GM23248 (cell line): Measurements from ENCODE around the gene KIF16B. TPM values are rescaled to one million over a fixed set of nuclear protein-coding genes. Genes with fewer than 3 reads are reported as not detected.

Experiments used
- DNase-seq: peaks from one replicate; pipeline ENCODE4 v3.0.0-alpha.2; 2015
- H2AFZ ChIP-seq: fragments of 200-600 bp; sonication (generic); 2 replicates; pipeline ENCODE4 v1.6.1; 2016; ENCODE audit warnings: antibody characterized with exemption
- H3F3A ChIP-seq: fragments of 200-600 bp; sonication (generic); 2 replicates; pipeline ENCODE4 v1.6.1; 2016; ENCODE audit warnings: mild to moderate bottlenecking, antibody characterized with exemption, mixed run types; ENCODE audit not compliant: insufficient read depth
- H3K27ac ChIP-seq: fragments of 200-600 bp; sonication (generic); 2 replicates; pipeline ENCODE4 v1.5.1; 2016; ENCODE audit warnings: mild to moderate bottlenecking
- H3K27me3 ChIP-seq: fragments of 200-600 bp; sonication (generic); replicated peaks from 2 replicates; pipeline ENCODE4 v1.6.1; 2016; ENCODE audit warnings: mild to moderate bottlenecking; ENCODE audit not compliant: insufficient read depth
- H3K36me3 ChIP-seq: fragments of 200-600 bp; sonication (generic); 2 replicates; pipeline ENCODE4 v1.6.1; 2016; ENCODE audit warnings: low read depth, mild to moderate bottlenecking
- H3K4me1 ChIP-seq: fragments of 200-600 bp; sonication (generic); 2 replicates; pipeline ENCODE4 v1.6.1; 2016; ENCODE audit warnings: mild to moderate bottlenecking; ENCODE audit not compliant: insufficient read depth
- H3K4me2 ChIP-seq: fragments of 200-600 bp; sonication (generic); one replicate; pipeline ENCODE4 v1.6.1; 2016; ENCODE audit warnings: mild to moderate bottlenecking; ENCODE audit not compliant: unreplicated experiment
- H3K4me3 ChIP-seq: fragments of 200-600 bp; sonication (generic); 2 replicates; pipeline ENCODE4 v1.5.1; 2016; ENCODE audit warnings: mild to moderate bottlenecking
- H3K79me2 ChIP-seq: fragments of 200-600 bp; sonication (generic); 2 replicates; pipeline ENCODE4 v1.6.1; 2016; ENCODE audit warnings: mild to moderate bottlenecking; ENCODE audit not compliant: insufficient read depth
- H3K9ac ChIP-seq: fragments of 200-600 bp; sonication (generic); 2 replicates; pipeline ENCODE4 v1.6.1; 2016; ENCODE audit warnings: mild to moderate bottlenecking
- H3K9me2 ChIP-seq: fragments of 200-600 bp; sonication (generic); 2 replicates; pipeline ENCODE4 v1.6.1; 2016; ENCODE audit warnings: mixed run types, mild to moderate bottlenecking, moderate library complexity; ENCODE audit not compliant: insufficient read depth
- H3K9me3 ChIP-seq: fragments of 200-600 bp; sonication (generic); one replicate; pipeline ENCODE4 v1.6.1; 2017; ENCODE audit warnings: low read depth
- H4K20me1 ChIP-seq: fragments of 200-600 bp; sonication (generic); 2 replicates; pipeline ENCODE4 v1.6.0; 2016; ENCODE audit not compliant: insufficient read depth
- EZH2 ChIP-seq: fragments of 200-600 bp; sonication (generic); IDR thresholded peaks from 2 replicates; pipeline ENCODE4 v1.6.1; 2018; ENCODE audit warnings: antibody characterized with exemption, mild to moderate bottlenecking; ENCODE audit not compliant: insufficient read depth, poor library complexity, severe bottlenecking
- EZH2phosphoT487 ChIP-seq: fragments of 200-600 bp; sonication (generic); IDR thresholded peaks from 2 replicates; pipeline ENCODE4 v1.6.1; 2018; ENCODE audit warnings: antibody characterized with exemption, moderate library complexity, mild to moderate bottlenecking, low read depth; ENCODE audit not compliant: insufficient read depth
- WGBS, 2 experiments: methylation state at CpG; one replicate each; pipeline ENCODE4 v1.1.6; 2015 to 2017; ENCODE audit warnings: low lambda C conversion rate in 2 of 2, low coverage in 1 of 2; ENCODE audit errors: missing lambda C conversion rate in 2 of 2; 5-methylcytosine and 5-hydroxymethylcytosine counted together
- in situ Hi-C: fragments of 300-500 bp; cut with MboI; formaldehyde crosslinking; loops from 2 replicates; pipeline ENCODE4 v1.15.0; 2020
- polyA plus RNA-seq: library from polyadenylated mRNA; unstranded; fragments of >200 nt; fragmentation: Nextera tagmentation; extraction: Ambion mirVana; gene quantifications from 2 replicates; pipeline ENCODE4 v1.2.1, GENCODE V29; 2016
- total RNA-seq: library from RNA; depleted of rRNA; stranded (reverse); fragments of >200 nt; shearing (Covaris generic); gene quantifications from 2 replicates; pipeline ENCODE4 v1.2.3, GENCODE V29; 2014

Gene KIF16B
- total and polyA plus RNA-seq, 2 experiments from 2014 or later = 1.7 to 2.6 TPM

GRCh38 chr20:16362642-16363041 lies 210.6 kb downstream of the KIF16B start:
- no peaks in the 10 kb centered on the region for H3K9me3 ChIP-seq
- no peak overlapping the region for H3K9ac ChIP-seq
- in situ Hi-C loops = no loop called here
- no peak overlapping the region for H3K4me3 ChIP-seq
- H2AFZ ChIP-seq = no peak overlapping the region
- H3K27ac ChIP-seq = no peak overlapping the region
- TF ChIP-seq EZH2phosphoT487 (no peak), EZH2 (no peak)
- no peaks in the 10 kb centered on the region for H4K20me1 ChIP-seq
- no peaks in the 10 kb centered on the region for H3F3A ChIP-seq
- WGBS, 2 experiments = 73 to 81% methylated on average over 1 of the region's 1 CpG
- H3K9me2 ChIP-seq = no peaks in the 10 kb centered on the region
- no peaks in the 10 kb centered on the region for H3K79me2 ChIP-seq
- H3K27me3 ChIP-seq = no peaks in the 10 kb centered on the region
- H3K4me2 ChIP-seq = no peak overlapping the region
- DNase-seq = no peak
- H3K4me1 ChIP-seq = no peaks in the 10 kb centered on the region
- no peaks in the 10 kb centered on the region for H3K36me3 ChIP-seq

- no peak overlapping the region for H2AFZ ChIP-seq
- WGBS, 2 experiments = 85 to 88% methylated on average over 5 of the region's 5 CpGs
- H3K4me2 ChIP-seq = no peak overlapping the region
- no peaks in the 10 kb centered on the region for H3K4me1 ChIP-seq
- DNase-seq = no peak
- H3K27me3 ChIP-seq = no peaks in the 10 kb centered on the region
- no peaks in the 10 kb centered on the region for H4K20me1 ChIP-seq
- no peak overlapping the region for H3K9ac ChIP-seq
- in situ Hi-C loops = no loop called here
- H3K79me2 ChIP-seq = no peaks in the 10 kb centered on the region
- H3K9me2 ChIP-seq = no peaks in the 10 kb centered on the region
- TF ChIP-seq EZH2 (no peak), EZH2phosphoT487 (no peak)
- H3K4me3 ChIP-seq = no peak overlapping the region
- no peaks in the 10 kb centered on the region for H3K9me3 ChIP-seq
- H3F3A ChIP-seq = no peaks in the 10 kb centered on the region
- H3K27ac ChIP-seq = no peak overlapping the region
- H3K36me3 ChIP-seq = no peaks in the 10 kb centered on the region
Measured at GRCh38 chr20:16360668-16361067, 212.6 kb downstream of the KIF16B start.

GRCh38 chr20:16353417-16353781 lies 219.8 kb downstream of the KIF16B start:
- H3K9ac ChIP-seq = no peak overlapping the region
- TF ChIP-seq EZH2phosphoT487 = no peak
- TF ChIP-seq EZH2 = no peak
- H3F3A ChIP-seq = no peaks in the 10 kb centered on the region
- peaks cover 4% of the 10 kb centered on the region; the same call in 1 of the 2 replicates for H3K4me1 ChIP-seq
- H3K9me2 ChIP-seq = no peaks in the 10 kb centered on the region
- H3K9me3 ChIP-seq = no peaks in the 10 kb centered on the region
- no peaks in the 10 kb centered on the region for H4K20me1 ChIP-seq
- no peaks in the 10 kb centered on the region for H3K27me3 ChIP-seq
- in situ Hi-C loops = no loop called here
- WGBS, 2 experiments = 73 to 95% methylated on average over 1 of the region's 1 CpG
- no peak overlapping the region for H2AFZ ChIP-seq
- H3K79me2 ChIP-seq = no peaks in the 10 kb centered on the region
- H3K4me2 ChIP-seq = no peak overlapping the region
- no peak overlapping the region for H3K4me3 ChIP-seq
- H3K36me3 ChIP-seq = no peaks in the 10 kb centered on the region
- no peak for DNase-seq
- H3K27ac ChIP-seq = no peak overlapping the region

GRCh38 chr20:16352751-16353416 lies 220.4 kb downstream of the KIF16B start:
- Histone ChIP-seq H3K4me2 (no peak overlapping the region), H3K27ac (no peak overlapping the region), H3K27me3 (no peaks in the 10 kb centered on the region), H3K36me3 (no peaks in the 10 kb centered on the region), H3F3A (no peaks in the 10 kb centered on the region), H3K9me3 (no peaks in the 10 kb centered on the region), H3K4me1 (peaks cover 4% of the 10 kb centered on the region; the same call in 1 of the 2 replicates), H3K4me3 (no peak overlapping the region), H3K79me2 (no peaks in the 10 kb centered on the region), H4K20me1 (no peaks in the 10 kb centered on the region), H2AFZ (no peak overlapping the region), H3K9me2 (no peaks in the 10 kb centered on the region), H3K9ac (no peak overlapping the region)
- in situ Hi-C loops = no loop called here
- DNase-seq = no peak
- WGBS, 2 experiments = 87 to 88% methylated on average over 5 of the region's 5 CpGs
- TF ChIP-seq EZH2 = no peak
- TF ChIP-seq EZH2phosphoT487 = no peak

- no peaks in the 10 kb centered on the region for H3F3A ChIP-seq
- H3K9ac ChIP-seq = no peak overlapping the region
- H3K4me1 ChIP-seq = peaks cover 4% of the 10 kb centered on the region; the same call in 1 of the 2 replicates
- no peaks in the 10 kb centered on the region for H3K36me3 ChIP-seq
- H3K79me2 ChIP-seq = no peaks in the 10 kb centered on the region
- no peaks in the 10 kb centered on the region for H3K27me3 ChIP-seq
- no peak overlapping the region for H3K27ac ChIP-seq
- no peak for DNase-seq
- no peaks in the 10 kb centered on the region for H3K9me3 ChIP-seq
- TF ChIP-seq EZH2 (no peak), EZH2phosphoT487 (no peak)
- WGBS, 2 experiments = 65 to 66% methylated on average over 4 of the region's 4 CpGs
- H3K9me2 ChIP-seq = no peaks in the 10 kb centered on the region
- no peak overlapping the region for H2AFZ ChIP-seq
- no peak overlapping the region for H3K4me2 ChIP-seq
- no peaks in the 10 kb centered on the region for H4K20me1 ChIP-seq
- in situ Hi-C loops = no loop called here
- no peak overlapping the region for H3K4me3 ChIP-seq
Measured at GRCh38 chr20:16352321-16352720, 220.9 kb downstream of the KIF16B start.
